ENCODE results near the gene FXYD5.

GRCh38 chr19:35165200-35166058 lies 10.9 kb downstream of the FXYD5 start:
- TF ChIP-seq CTCF (IDR thresholded peaks at IDR 0.05; ENCODE audit: extremely low read depth in 1 of 2, insufficient read depth in 1 of 2, low read depth in 1 of 2, low read length in 2 of 2) (no peak), EZH2 (IDR thresholded peaks at IDR 0.05; ENCODE audit: borderline replicate concordance, low read depth, low read length, severe bottlenecking) (no peak), POLR2AphosphoS5 (IDR thresholded peaks at IDR 0.05; ENCODE audit: insufficient read depth, low read depth, low read length) (no peak)

Data from endothelial cell of umbilical vein (primary cell).